ENCODE results near the gene PRG2.
A peak's percentile ranks its signal among the peaks of the same experiment; 100 is the strongest.

The PRG2 gene

DNA sequence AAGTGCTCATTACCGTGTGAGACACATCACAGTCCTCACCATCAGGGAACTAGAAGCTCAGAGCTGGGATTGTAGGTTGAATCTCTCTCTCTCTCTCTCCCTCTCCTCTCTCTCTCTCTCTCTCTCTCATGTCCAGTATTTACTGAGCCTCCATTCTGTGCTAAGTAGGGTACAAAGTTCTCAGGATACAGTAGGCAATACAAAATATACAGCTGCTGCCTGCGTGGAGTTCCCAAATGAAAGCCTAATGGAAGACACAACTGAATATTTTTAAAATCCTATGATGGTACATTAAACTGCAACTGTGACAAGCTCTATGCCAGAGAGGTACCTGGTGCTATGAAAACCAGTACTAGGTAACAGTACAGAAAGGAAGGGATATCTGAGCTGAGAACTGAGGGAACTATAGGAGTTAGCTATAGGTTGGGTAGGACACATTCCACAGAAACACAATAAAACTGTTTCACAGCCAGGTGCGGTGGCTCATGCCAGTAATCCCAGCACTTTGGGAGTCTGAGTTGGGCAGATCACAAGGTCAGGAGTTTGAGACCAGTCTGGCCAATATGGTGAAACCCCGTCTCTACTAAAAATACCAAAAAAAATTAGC, 9.6 kb upstream of the PRG2 start:
- no peak overlapping the region for H2BK120ac ChIP-seq (ENCODE audit: low read depth, low read length)
- no peak for DNase-seq (ENCODE audit: low spot score)
- no peak overlapping the region for H3K4ac ChIP-seq (ENCODE audit: low read length)
- H3K14ac ChIP-seq (ENCODE audit: low read length), result no peak overlapping the region
- no peak overlapping the region for H2AK5ac ChIP-seq (ENCODE audit: low read depth, low read length)
- H3K9ac ChIP-seq (ENCODE audit: low read depth, low read length, poor library complexity), result no peak overlapping the region
- no peaks in the 10 kb centered on the region for H3K9me3 ChIP-seq (replicated peaks in 1 of 2; ENCODE audit: control insufficient read depth in 2 of 2, insufficient read depth in 1 of 2, low read depth in 1 of 2, low read length in 2 of 2)
- no peak overlapping the region for H2BK15ac ChIP-seq (ENCODE audit: low read length)
- H2AFZ ChIP-seq (ENCODE audit: low read length), result no peak overlapping the region
- H2BK5ac ChIP-seq (ENCODE audit: low read length), result no peak overlapping the region
- H4K91ac ChIP-seq (ENCODE audit: low read depth, low read length, poor library complexity), result no peak overlapping the region
- no peak overlapping the region for H3K27ac ChIP-seq (replicated peaks; ENCODE audit: low read length)
- no CpG with 5 or more reads among the region's 4 CpGs for WGBS, 2 donors (ENCODE audit: extremely low coverage in 2 of 2, insufficient read length in 2 of 2, insufficient replicate concordance in 1 of 2)
- H3K23ac ChIP-seq (ENCODE audit: low read depth, low read length, poor library complexity), result no peak overlapping the region
- H3K27me3 ChIP-seq (ENCODE audit: control insufficient read depth in 3 of 3, insufficient read depth in 3 of 3, low read depth in 1 of 3, low read length in 3 of 3), result peaks cover 0 to 24% (median 0%) of the 10 kb centered on the region in 3 experiments
- H3K4me1 ChIP-seq (ENCODE audit: control insufficient read depth in 2 of 2, insufficient read depth in 1 of 2, low read depth in 1 of 2, low read length in 2 of 2), result no peaks in the 10 kb centered on the region
- H2BK12ac ChIP-seq (ENCODE audit: low read length), result no peak overlapping the region
- no peaks in the 10 kb centered on the region for H3K36me3 ChIP-seq (replicated peaks in 1 of 2; ENCODE audit: control insufficient read depth in 2 of 2, insufficient read depth in 2 of 2, low read length in 2 of 2)
- no peak overlapping the region for H3K4me3 ChIP-seq (ENCODE audit: low read length in 2 of 2)
- no peak overlapping the region for H3K4me2 ChIP-seq (ENCODE audit: insufficient read depth, low read length, poor library complexity, severe bottlenecking)
- no peaks in the 10 kb centered on the region for H3K79me1 ChIP-seq (ENCODE audit: low read depth, low read length)
- H3K18ac ChIP-seq (ENCODE audit: low read length), result no peak overlapping the region
- H4K8ac ChIP-seq (ENCODE audit: low read depth, low read length), result no peak overlapping the region

DNA sequence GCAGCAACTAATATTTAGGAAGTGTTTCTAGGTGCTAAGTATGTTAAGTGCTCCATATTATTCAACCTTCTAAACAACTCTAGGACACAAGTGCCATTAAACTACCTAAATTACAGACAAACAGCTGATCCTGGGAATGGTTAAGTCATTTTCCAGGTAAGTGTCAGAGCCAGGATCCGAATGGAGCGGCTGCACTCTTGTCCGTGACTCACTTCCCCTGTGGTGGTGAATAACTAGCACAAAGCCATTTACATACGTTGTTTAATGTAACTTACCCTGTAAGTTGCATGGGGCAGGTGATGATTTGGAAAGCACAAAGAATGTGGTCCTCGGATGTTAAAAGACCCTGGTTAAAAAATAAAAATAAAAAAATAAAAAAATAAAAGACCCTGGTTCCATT, 8.8 kb upstream of the PRG2 start:
- no peaks in the 10 kb centered on the region for H3K36me3 ChIP-seq (replicated peaks in 1 of 2; ENCODE audit: control insufficient read depth in 2 of 2, insufficient read depth in 2 of 2, low read length in 2 of 2)
- no peak overlapping the region for H3K4ac ChIP-seq (ENCODE audit: low read length)
- no peak overlapping the region for H2AK5ac ChIP-seq (ENCODE audit: low read depth, low read length)
- no peak overlapping the region for H3K9ac ChIP-seq (ENCODE audit: low read depth, low read length, poor library complexity)
- H2BK15ac ChIP-seq (ENCODE audit: low read length), result no peak overlapping the region
- H3K23ac ChIP-seq (ENCODE audit: low read depth, low read length, poor library complexity), result no peak overlapping the region
- H3K27me3 ChIP-seq (ENCODE audit: control insufficient read depth in 3 of 3, insufficient read depth in 3 of 3, low read depth in 1 of 3, low read length in 3 of 3), result peaks cover 0 to 29% (median 0%) of the 10 kb centered on the region in 3 experiments
- no peaks in the 10 kb centered on the region for H3K9me3 ChIP-seq (replicated peaks in 1 of 2; ENCODE audit: control insufficient read depth in 2 of 2, insufficient read depth in 1 of 2, low read depth in 1 of 2, low read length in 2 of 2)
- no peak overlapping the region for H4K91ac ChIP-seq (ENCODE audit: low read depth, low read length, poor library complexity)
- H2AFZ ChIP-seq (ENCODE audit: low read length), result no peak overlapping the region
- H2BK12ac ChIP-seq (ENCODE audit: low read length), result no peak overlapping the region
- H3K4me2 ChIP-seq (ENCODE audit: insufficient read depth, low read length, poor library complexity, severe bottlenecking), result no peak overlapping the region
- no peak overlapping the region for H3K18ac ChIP-seq (ENCODE audit: low read length)
- no CpG with 5 or more reads among the region's 5 CpGs for WGBS, 2 donors (ENCODE audit: extremely low coverage in 2 of 2, insufficient read length in 2 of 2, insufficient replicate concordance in 1 of 2)
- no peak overlapping the region for H3K27ac ChIP-seq (replicated peaks; ENCODE audit: low read length)
- H3K14ac ChIP-seq (ENCODE audit: low read length), result no peak overlapping the region
- H2BK120ac ChIP-seq (ENCODE audit: low read depth, low read length), result no peak overlapping the region
- DNase-seq (ENCODE audit: low spot score), result no peak
- H2BK5ac ChIP-seq (ENCODE audit: low read length), result no peak overlapping the region
- H3K79me1 ChIP-seq (ENCODE audit: low read depth, low read length), result no peaks in the 10 kb centered on the region
- no peaks in the 10 kb centered on the region for H3K4me1 ChIP-seq (ENCODE audit: control insufficient read depth in 2 of 2, insufficient read depth in 1 of 2, low read depth in 1 of 2, low read length in 2 of 2)
- no peak overlapping the region for H4K8ac ChIP-seq (ENCODE audit: low read depth, low read length)
- H3K4me3 ChIP-seq (ENCODE audit: low read length in 2 of 2), result no peak overlapping the region

DNA sequence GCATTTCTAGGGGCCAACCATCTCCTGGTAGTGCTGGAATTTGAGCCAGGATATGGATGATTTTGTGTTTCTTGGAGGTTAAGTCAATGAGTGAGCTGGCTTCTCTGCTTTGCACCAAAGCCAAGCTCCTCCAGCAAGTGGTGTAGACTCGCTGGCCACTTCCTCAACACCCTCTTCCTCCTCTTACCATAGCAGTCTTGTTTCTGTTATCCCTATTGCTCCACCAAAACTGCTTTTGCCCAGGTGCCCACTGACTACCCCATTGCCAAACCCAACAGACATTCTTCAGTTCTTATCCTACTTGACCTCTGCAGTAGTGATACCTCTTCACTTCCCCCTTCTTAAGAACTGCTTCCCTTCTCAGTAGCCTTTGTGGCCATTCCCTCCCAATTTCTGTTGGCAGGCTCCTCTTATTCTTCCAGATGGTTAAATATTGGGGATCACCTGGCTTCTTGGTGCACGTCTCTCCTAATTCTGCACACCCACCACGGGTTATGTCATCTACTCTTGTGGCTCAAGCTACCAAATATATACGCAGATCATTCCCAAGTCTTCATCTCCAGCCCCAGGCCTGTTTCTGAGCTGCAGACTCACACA, 7.0 kb upstream of the PRG2 start:
- no peak overlapping the region for H3K14ac ChIP-seq (ENCODE audit: low read length)
- no CpG with 5 or more reads among the region's 4 CpGs for WGBS, 2 donors (ENCODE audit: extremely low coverage in 2 of 2, insufficient read length in 2 of 2, insufficient replicate concordance in 1 of 2)
- H3K4me3 ChIP-seq (ENCODE audit: low read length in 2 of 2), result peak overlapping the region in 1 of 2 donors; percentile 14
- H3K79me1 ChIP-seq (ENCODE audit: low read depth, low read length), result no peaks in the 10 kb centered on the region
- H2BK12ac ChIP-seq (ENCODE audit: low read length), result no peak overlapping the region
- no peak overlapping the region for H2AFZ ChIP-seq (ENCODE audit: low read length)
- no peak overlapping the region for H3K18ac ChIP-seq (ENCODE audit: low read length)
- H3K9me3 ChIP-seq (replicated peaks in 1 of 2; ENCODE audit: control insufficient read depth in 2 of 2, insufficient read depth in 1 of 2, low read depth in 1 of 2, low read length in 2 of 2), result no peaks in the 10 kb centered on the region
- no peak overlapping the region for H3K27ac ChIP-seq (replicated peaks; ENCODE audit: low read length)
- peaks cover 0 to 29% (median 0%) of the 10 kb centered on the region in 3 experiments for H3K27me3 ChIP-seq (ENCODE audit: control insufficient read depth in 3 of 3, insufficient read depth in 3 of 3, low read depth in 1 of 3, low read length in 3 of 3)
- no peak overlapping the region for H3K23ac ChIP-seq (ENCODE audit: low read depth, low read length, poor library complexity)
- no peaks in the 10 kb centered on the region for H3K4me1 ChIP-seq (ENCODE audit: control insufficient read depth in 2 of 2, insufficient read depth in 1 of 2, low read depth in 1 of 2, low read length in 2 of 2)
- H2BK15ac ChIP-seq (ENCODE audit: low read length), result no peak overlapping the region
- no peak overlapping the region for H3K4ac ChIP-seq (ENCODE audit: low read length)
- H3K36me3 ChIP-seq (replicated peaks in 1 of 2; ENCODE audit: control insufficient read depth in 2 of 2, insufficient read depth in 2 of 2, low read length in 2 of 2), result no peaks in the 10 kb centered on the region
- H4K8ac ChIP-seq (ENCODE audit: low read depth, low read length), result no peak overlapping the region
- H3K4me2 ChIP-seq (ENCODE audit: insufficient read depth, low read length, poor library complexity, severe bottlenecking), result no peak overlapping the region
- H2AK5ac ChIP-seq (ENCODE audit: low read depth, low read length), result no peak overlapping the region
- DNase-seq (ENCODE audit: low spot score), result no peak
- H4K91ac ChIP-seq (ENCODE audit: low read depth, low read length, poor library complexity), result no peak overlapping the region
- H2BK120ac ChIP-seq (ENCODE audit: low read depth, low read length), result no peak overlapping the region
- no peak overlapping the region for H3K9ac ChIP-seq (ENCODE audit: low read depth, low read length, poor library complexity)
- no peak overlapping the region for H2BK5ac ChIP-seq (ENCODE audit: low read length)

DNA sequence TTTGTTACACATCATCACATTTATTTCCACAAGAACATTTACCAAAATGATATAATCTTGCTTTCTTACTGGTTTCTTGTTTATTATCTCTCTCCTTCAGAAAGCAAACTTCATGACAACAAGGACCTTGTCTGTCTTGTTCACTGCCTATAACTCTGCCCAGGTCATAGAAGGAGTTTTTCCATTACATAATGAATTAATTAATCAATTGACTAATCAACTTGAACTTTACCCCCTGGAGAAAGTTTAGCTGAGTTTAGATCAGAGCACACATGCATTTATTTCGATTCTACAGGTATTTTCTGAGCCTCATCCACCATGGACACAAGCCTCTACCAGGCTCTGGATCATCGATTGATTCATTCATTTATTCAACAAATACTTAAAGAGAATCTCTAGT, 6.3 kb upstream of the PRG2 start:
- peaks cover 0 to 29% (median 0%) of the 10 kb centered on the region in 3 experiments for H3K27me3 ChIP-seq (ENCODE audit: control insufficient read depth in 3 of 3, insufficient read depth in 3 of 3, low read depth in 1 of 3, low read length in 3 of 3)
- no peaks in the 10 kb centered on the region for H3K9me3 ChIP-seq (replicated peaks in 1 of 2; ENCODE audit: control insufficient read depth in 2 of 2, insufficient read depth in 1 of 2, low read depth in 1 of 2, low read length in 2 of 2)
- no peak overlapping the region for H3K27ac ChIP-seq (replicated peaks; ENCODE audit: low read length)
- H2BK12ac ChIP-seq (ENCODE audit: low read length), result no peak overlapping the region
- H2BK120ac ChIP-seq (ENCODE audit: low read depth, low read length), result no peak overlapping the region
- H3K4me1 ChIP-seq (ENCODE audit: control insufficient read depth in 2 of 2, insufficient read depth in 1 of 2, low read depth in 1 of 2, low read length in 2 of 2), result no peaks in the 10 kb centered on the region
- DNase-seq (ENCODE audit: low spot score), result no peak
- no peak overlapping the region for H3K4me3 ChIP-seq (ENCODE audit: low read length in 2 of 2)
- no peak overlapping the region for H3K4me2 ChIP-seq (ENCODE audit: insufficient read depth, low read length, poor library complexity, severe bottlenecking)
- H3K4ac ChIP-seq (ENCODE audit: low read length), result no peak overlapping the region
- H2BK15ac ChIP-seq (ENCODE audit: low read length), result no peak overlapping the region
- H3K36me3 ChIP-seq (replicated peaks in 1 of 2; ENCODE audit: control insufficient read depth in 2 of 2, insufficient read depth in 2 of 2, low read length in 2 of 2), result no peaks in the 10 kb centered on the region
- H4K91ac ChIP-seq (ENCODE audit: low read depth, low read length, poor library complexity), result no peak overlapping the region
- no peak overlapping the region for H3K9ac ChIP-seq (ENCODE audit: low read depth, low read length, poor library complexity)
- no CpG with 5 or more reads among the region's 2 CpGs for WGBS, 2 donors (ENCODE audit: extremely low coverage in 2 of 2, insufficient read length in 2 of 2, insufficient replicate concordance in 1 of 2)
- no peak overlapping the region for H3K18ac ChIP-seq (ENCODE audit: low read length)
- H3K14ac ChIP-seq (ENCODE audit: low read length), result no peak overlapping the region
- H3K23ac ChIP-seq (ENCODE audit: low read depth, low read length, poor library complexity), result no peak overlapping the region
- no peak overlapping the region for H4K8ac ChIP-seq (ENCODE audit: low read depth, low read length)
- no peak overlapping the region for H2AFZ ChIP-seq (ENCODE audit: low read length)
- no peak overlapping the region for H2AK5ac ChIP-seq (ENCODE audit: low read depth, low read length)
- H3K79me1 ChIP-seq (ENCODE audit: low read depth, low read length), result no peaks in the 10 kb centered on the region
- H2BK5ac ChIP-seq (ENCODE audit: low read length), result no peak overlapping the region
